ENCODE data around the gene DNER. TPM values are rescaled to one million over a fixed set of nuclear protein-coding genes. Genes with fewer than 3 reads are reported as not detected.
A peak's percentile ranks its signal among the peaks of the same experiment; 100 is the strongest.
"Not testable (repeated sequence)": the region's sequence is repeated elsewhere in the genome, so short reads cannot be mapped to it uniquely, and the experiment has no call there.

The DNER gene
- total and polyA plus RNA-seq, 2 experiments from 2014 or later, result not detected

DNA sequence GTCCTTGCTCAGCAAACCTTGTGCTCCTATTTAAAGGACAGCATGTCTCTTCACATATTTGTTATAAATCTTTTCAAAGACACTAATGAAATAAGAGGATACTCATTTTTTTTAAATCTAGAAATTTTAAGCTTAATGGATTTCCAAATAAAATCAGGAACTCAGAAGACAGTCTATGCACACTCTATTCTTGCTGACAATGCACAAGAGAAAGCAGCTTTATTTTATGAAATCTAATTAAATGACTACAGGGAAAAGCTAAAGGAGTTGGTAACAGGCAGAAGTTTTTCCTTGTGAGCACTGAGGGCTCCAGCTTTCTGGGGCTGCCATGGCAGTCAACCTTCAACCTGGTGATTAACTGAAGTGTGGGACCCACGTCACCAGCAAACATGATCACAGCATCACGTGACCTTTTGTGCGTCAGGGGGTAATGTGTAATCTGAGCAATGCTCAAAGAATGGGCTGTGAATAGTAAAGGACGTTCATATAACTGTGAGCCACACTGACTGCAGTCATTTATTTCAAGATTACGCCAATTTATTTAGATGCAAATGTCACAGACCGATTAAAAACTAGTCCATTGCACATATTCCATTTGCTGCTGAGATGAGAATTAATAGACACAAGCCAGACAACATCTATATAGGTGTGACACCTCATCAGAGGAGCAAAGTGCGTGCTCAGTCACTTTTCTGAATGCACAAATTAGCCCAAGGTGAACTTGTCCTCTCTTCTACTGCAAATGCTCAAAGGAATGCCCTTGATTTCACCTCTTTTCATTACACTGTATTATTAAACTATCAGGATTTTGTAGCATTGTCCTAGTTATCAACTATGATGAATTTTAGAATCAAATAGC, 11.6 kb upstream of the DNER start:
- peak in 1 of 2 donors; percentile 64 for DNase-seq (ENCODE audit: low read depth in 1 of 2, low spot score in 1 of 2)
- H3K4me3 ChIP-seq, result no peak overlapping the region
- H3K9me3 ChIP-seq (ENCODE audit: low read depth), result no peaks in the 10 kb centered on the region
- no peaks in the 10 kb centered on the region for H3K4me1 ChIP-seq (ENCODE audit: low read depth)
- peaks cover 13% of the 10 kb centered on the region for H3K27me3 ChIP-seq
- no peak overlapping the region for H3K27ac ChIP-seq
- TF ChIP-seq, protein P1, sequence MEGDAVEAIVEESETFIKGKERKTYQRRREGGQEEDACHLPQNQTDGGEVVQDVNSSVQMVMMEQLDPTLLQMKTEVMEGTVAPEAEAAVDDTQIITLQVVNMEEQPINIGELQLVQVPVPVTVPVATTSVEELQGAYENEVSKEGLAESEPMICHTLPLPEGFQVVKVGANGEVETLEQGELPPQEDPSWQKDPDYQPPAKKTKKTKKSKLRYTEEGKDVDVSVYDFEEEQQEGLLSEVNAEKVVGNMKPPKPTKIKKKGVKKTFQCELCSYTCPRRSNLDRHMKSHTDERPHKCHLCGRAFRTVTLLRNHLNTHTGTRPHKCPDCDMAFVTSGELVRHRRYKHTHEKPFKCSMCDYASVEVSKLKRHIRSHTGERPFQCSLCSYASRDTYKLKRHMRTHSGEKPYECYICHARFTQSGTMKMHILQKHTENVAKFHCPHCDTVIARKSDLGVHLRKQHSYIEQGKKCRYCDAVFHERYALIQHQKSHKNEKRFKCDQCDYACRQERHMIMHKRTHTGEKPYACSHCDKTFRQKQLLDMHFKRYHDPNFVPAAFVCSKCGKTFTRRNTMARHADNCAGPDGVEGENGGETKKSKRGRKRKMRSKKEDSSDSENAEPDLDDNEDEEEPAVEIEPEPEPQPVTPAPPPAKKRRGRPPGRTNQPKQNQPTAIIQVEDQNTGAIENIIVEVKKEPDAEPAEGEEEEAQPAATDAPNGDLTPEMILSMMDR (IDR thresholded peaks at IDR 0.05; ENCODE audit: low read depth, low read length), result no peak
- no peaks in the 10 kb centered on the region for H3K36me3 ChIP-seq

- H3K9me3 ChIP-seq (ENCODE audit: low read depth); H3K27ac ChIP-seq; H3K4me1 ChIP-seq (ENCODE audit: low read depth); DNase-seq (ENCODE audit: low read depth in 1 of 2, low spot score in 1 of 2); H3K4me3 ChIP-seq; H3K36me3 ChIP-seq: not testable (repeated sequence)
- H3K27me3 ChIP-seq, result peaks cover 35% of the 10 kb centered on the region
Observed at GRCh38 chr2:229723192-229723591, 8.8 kb upstream of the DNER start.

DNA sequence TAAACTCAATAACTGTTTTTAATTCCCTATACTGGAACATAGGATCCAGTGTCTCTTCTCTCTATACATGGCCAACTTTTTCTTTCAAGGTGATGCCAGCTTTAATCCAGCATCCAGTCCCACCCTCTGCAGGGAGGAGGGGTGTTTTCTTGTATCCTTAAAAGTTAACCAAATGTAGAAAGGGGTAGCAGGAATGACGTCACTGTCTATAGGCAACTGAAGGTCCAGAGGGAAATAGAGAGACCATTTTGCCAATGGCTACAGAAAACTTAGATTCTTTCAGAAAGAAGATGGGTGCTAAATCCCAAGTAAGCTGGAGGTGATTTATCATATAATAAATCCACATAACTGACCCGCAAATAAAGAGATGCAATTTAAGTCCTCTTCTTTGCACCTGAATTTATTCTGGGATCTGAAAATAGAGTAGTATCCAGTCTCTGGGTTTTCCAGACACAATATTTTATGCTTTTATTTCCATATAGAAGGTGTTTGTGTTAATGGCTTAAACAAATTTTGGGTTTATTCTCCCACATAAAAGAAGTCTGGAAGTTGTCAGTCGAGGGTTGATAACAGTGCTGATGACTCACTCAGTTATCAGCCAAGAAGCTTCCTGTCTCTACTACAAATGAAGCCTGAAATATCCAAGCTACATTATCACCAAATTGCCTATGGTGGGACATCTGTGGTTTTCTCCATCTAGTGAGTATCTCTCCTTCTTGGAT, 5.7 kb upstream of the DNER start:
- DNase-seq (ENCODE audit: low read depth in 1 of 2, low spot score in 1 of 2), result peak in 1 of 2 donors; percentile 21
- Histone ChIP-seq H3K36me3 (no peaks in the 10 kb centered on the region), H3K4me3 (no peak overlapping the region), H3K9me3 (ENCODE audit: low read depth) (no peaks in the 10 kb centered on the region), H3K4me1 (ENCODE audit: low read depth) (no peaks in the 10 kb centered on the region), H3K27ac (no peak overlapping the region), H3K27me3 (peaks cover 66% of the 10 kb centered on the region)
- TF ChIP-seq, protein P1 (IDR thresholded peaks at IDR 0.05; ENCODE audit: low read depth, low read length), result no peak

- peaks cover 5% of the 10 kb centered on the region for H3K4me1 ChIP-seq (ENCODE audit: low read depth)
- TF ChIP-seq, protein P1 (IDR thresholded peaks at IDR 0.05; ENCODE audit: low read depth, low read length), result no peak
- H3K9me3 ChIP-seq (ENCODE audit: low read depth), result no peaks in the 10 kb centered on the region
- H3K4me3 ChIP-seq, result no peak overlapping the region
- no peaks in the 10 kb centered on the region for H3K36me3 ChIP-seq
- no peak for DNase-seq (ENCODE audit: low read depth in 1 of 2, low spot score in 1 of 2)
- H3K27ac ChIP-seq, result no peak overlapping the region
- peaks cover 73% of the 10 kb centered on the region for H3K27me3 ChIP-seq
Observed at GRCh38 chr2:229718057-229718456, 3.7 kb upstream of the DNER start.

DNA sequence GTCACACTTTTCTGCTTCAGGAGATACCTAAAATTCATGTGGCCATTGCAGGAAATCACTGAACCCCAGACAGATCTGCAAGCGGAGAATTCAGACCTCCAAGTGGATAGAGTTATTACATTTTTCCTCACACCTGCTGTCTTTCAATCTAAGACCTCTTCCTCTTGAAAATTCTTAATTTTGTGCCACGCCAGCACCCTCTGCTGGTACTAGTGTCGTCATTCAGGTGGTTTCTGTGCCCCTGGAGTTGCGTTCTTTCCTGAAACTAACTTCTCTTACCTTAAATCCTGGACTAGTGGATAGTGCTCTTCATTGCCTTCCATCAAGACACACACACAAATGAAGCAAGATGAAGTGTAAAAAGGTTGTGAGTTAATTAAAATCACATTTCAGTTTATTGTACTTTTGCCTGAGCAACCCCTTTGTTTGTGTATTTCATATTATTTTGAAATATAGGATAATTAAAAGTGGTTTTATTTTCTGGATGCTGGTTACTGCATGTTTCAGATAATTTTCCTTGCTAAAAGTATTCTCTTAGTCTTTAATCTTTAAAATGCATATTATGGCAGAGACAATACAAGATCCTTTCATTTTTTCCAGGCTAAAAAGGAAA, 1.6 kb upstream of the DNER start:
- peaks cover 93% of the 10 kb centered on the region for H3K27me3 ChIP-seq
- H3K4me3 ChIP-seq, result no peak overlapping the region
- H3K36me3 ChIP-seq, result no peaks in the 10 kb centered on the region
- no peaks in the 10 kb centered on the region for H3K9me3 ChIP-seq (ENCODE audit: low read depth)
- H3K27ac ChIP-seq, result no peak overlapping the region
- H3K4me1 ChIP-seq (ENCODE audit: low read depth), result peaks cover 5% of the 10 kb centered on the region
- peak; percentile 3 to 23 for DNase-seq (ENCODE audit: low read depth in 1 of 2, low spot score in 1 of 2)
- TF ChIP-seq, protein P1 (IDR thresholded peaks at IDR 0.05; ENCODE audit: low read depth, low read length), result peak; percentile 47

All from cardiac muscle cell (in vitro differentiated cells and primary cell).